ENCODE results near the gene SVEP1. TPM values are rescaled to one million over a fixed set of nuclear protein-coding genes. Genes with fewer than 3 reads are reported as not detected.

SVEP1 gene
- total RNA-seq, 1 donor from 2014 or later: 0.10 TPM

DNA sequence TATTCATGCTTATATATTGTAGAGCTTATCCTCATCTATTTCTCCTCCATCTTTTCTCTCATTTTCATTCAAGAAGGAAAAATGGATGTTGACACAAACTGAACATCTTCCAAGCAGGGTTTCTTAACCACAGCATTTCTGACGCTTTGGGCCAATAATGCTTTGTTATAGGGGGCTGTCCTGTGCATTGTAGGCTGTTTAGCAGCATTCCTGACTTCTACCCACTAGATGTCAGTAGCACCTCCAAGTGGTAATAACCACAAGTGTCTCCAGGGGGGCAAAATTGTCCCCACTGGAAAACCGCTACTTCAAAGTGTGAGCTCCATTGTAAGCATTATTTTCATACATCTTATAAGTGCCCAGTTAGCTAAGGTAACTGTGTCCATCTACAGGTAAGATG lies 239.2 kb downstream of the SVEP1 start:
- Mint-ChIP-seq H3K27me3 (ENCODE audit: unreplicated experiment) (no peaks in the 10 kb centered on the region), H3K36me3 (ENCODE audit: unreplicated experiment) (no peaks in the 10 kb centered on the region), H3K4me3 (ENCODE audit: unreplicated experiment) (no peak overlapping the region), H3K27ac (ENCODE audit: unreplicated experiment) (no peak overlapping the region), H3K9me3 (ENCODE audit: unreplicated experiment) (no peaks in the 10 kb centered on the region), H3K4me1 (ENCODE audit: low read depth, unreplicated experiment) (no peaks in the 10 kb centered on the region)
- TF ChIP-seq, protein P1, sequence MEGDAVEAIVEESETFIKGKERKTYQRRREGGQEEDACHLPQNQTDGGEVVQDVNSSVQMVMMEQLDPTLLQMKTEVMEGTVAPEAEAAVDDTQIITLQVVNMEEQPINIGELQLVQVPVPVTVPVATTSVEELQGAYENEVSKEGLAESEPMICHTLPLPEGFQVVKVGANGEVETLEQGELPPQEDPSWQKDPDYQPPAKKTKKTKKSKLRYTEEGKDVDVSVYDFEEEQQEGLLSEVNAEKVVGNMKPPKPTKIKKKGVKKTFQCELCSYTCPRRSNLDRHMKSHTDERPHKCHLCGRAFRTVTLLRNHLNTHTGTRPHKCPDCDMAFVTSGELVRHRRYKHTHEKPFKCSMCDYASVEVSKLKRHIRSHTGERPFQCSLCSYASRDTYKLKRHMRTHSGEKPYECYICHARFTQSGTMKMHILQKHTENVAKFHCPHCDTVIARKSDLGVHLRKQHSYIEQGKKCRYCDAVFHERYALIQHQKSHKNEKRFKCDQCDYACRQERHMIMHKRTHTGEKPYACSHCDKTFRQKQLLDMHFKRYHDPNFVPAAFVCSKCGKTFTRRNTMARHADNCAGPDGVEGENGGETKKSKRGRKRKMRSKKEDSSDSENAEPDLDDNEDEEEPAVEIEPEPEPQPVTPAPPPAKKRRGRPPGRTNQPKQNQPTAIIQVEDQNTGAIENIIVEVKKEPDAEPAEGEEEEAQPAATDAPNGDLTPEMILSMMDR (IDR thresholded peaks at IDR 0.05; ENCODE audit: partially characterized antibody, unreplicated experiment): no peak
- DNase-seq: no peak

DNA sequence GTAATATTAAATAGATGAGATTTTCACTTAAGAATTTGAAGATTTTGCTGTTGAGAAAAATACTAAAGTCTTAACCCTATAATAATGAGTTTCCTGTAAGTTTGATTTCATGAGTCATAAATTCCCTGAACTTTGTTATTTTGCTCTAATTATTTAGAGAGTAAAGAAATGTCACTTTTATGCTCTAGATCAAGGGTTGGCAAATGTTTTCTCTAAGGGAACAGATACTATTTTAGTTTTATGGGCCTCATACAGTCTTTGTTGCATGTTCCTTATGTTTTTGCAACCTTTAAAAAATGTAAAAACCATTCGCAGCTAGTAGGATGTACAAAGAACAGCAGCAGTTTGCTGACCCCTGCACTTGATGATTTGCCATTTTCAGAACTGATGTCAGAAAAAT lies 241.4 kb downstream of the SVEP1 start:
- Mint-ChIP-seq H3K4me1 (ENCODE audit: low read depth, unreplicated experiment) (no peaks in the 10 kb centered on the region), H3K27me3 (ENCODE audit: unreplicated experiment) (no peaks in the 10 kb centered on the region), H3K27ac (ENCODE audit: unreplicated experiment) (no peak overlapping the region), H3K4me3 (ENCODE audit: unreplicated experiment) (no peak overlapping the region), H3K36me3 (ENCODE audit: unreplicated experiment) (no peaks in the 10 kb centered on the region), H3K9me3 (ENCODE audit: unreplicated experiment) (no peaks in the 10 kb centered on the region)
- TF ChIP-seq, protein P1 (IDR thresholded peaks at IDR 0.05; ENCODE audit: partially characterized antibody, unreplicated experiment): no peak
- DNase-seq: no peak

DNA sequence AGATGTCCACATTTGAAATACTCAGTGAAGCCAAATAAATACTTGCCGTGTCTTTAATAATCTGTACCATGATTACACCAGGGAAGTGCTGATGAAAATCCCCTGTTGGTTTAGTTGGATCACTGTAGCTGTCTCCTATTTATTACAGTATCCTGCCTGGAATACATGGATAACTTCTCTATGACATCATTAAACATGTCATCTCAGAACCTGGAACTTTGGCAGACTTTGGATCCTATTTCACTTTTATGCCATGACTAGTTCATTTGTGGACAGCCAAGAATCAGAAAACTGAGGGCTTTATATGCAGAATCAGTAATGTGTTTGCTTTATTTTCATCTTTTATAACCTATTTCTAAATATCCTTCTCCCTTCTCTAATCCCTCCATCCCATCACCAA lies 241.8 kb downstream of the SVEP1 start, which contains the start of gene TXNDC8:
Gene TXNDC8, minus strand, starts transcription at position 137 of the 400 bp plus-strand sequence.
- H3K27me3 Mint-ChIP-seq (ENCODE audit: unreplicated experiment): no peaks in the 10 kb centered on the region
- TF ChIP-seq, protein P1 (IDR thresholded peaks at IDR 0.05; ENCODE audit: partially characterized antibody, unreplicated experiment): no peak
- H3K4me1 Mint-ChIP-seq (ENCODE audit: low read depth, unreplicated experiment): no peaks in the 10 kb centered on the region
- H3K36me3 Mint-ChIP-seq (ENCODE audit: unreplicated experiment): no peaks in the 10 kb centered on the region
- H3K9me3 Mint-ChIP-seq (ENCODE audit: unreplicated experiment): no peaks in the 10 kb centered on the region
- DNase-seq: no peak
- H3K27ac Mint-ChIP-seq (ENCODE audit: unreplicated experiment): no peak within 1 kb of the TSS
- no peak within 1 kb of the TSS for H3K4me3 Mint-ChIP-seq (ENCODE audit: unreplicated experiment)

DNA sequence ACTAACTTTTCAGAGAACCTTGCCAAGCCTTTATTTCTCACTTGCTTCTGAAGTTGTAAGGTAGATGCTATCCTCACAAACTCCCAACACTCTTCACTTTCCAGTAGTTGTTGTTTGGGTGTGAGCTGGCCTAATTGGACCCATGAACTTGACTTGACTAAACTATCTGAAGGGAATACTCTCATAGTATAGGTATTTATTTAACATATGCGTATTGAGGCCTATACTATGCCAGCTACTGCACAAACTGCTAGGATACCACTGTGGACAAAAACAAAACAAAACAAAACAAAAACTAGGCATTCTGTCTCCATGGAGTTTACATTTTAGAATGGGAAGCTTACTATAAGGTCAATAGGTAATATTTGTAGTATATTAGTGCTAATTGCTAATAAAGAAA lies 243.2 kb downstream of the SVEP1 start:
- Mint-ChIP-seq H3K9me3 (ENCODE audit: unreplicated experiment) (no peaks in the 10 kb centered on the region), H3K36me3 (ENCODE audit: unreplicated experiment) (no peaks in the 10 kb centered on the region), H3K4me3 (ENCODE audit: unreplicated experiment) (no peak overlapping the region), H3K4me1 (ENCODE audit: low read depth, unreplicated experiment) (no peaks in the 10 kb centered on the region), H3K27ac (ENCODE audit: unreplicated experiment) (no peak overlapping the region), H3K27me3 (ENCODE audit: unreplicated experiment) (no peaks in the 10 kb centered on the region)
- TF ChIP-seq, protein P1 (IDR thresholded peaks at IDR 0.05; ENCODE audit: partially characterized antibody, unreplicated experiment): no peak
- DNase-seq: no peak

DNA sequence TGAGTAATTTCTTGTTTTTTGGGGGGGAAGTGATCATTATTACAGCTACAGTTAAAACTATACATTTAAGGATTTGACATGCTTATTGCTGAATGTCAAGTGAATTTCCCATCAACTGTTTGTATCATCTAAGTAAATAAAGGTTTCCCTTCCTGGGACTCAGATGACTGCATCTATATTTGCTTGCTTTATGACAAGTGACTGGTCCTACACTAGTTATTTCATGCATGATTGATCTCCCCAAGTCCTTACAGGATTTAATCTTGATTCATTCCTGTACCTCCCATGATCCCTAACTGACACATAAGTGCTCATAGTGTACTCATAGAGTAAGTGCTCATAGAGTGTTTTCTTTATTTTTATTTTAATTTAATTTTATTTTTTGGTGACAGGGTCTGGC lies 244.7 kb downstream of the SVEP1 start:
- no peak for DNase-seq
- TF ChIP-seq, protein P1 (IDR thresholded peaks at IDR 0.05; ENCODE audit: partially characterized antibody, unreplicated experiment): no peak
- no peak overlapping the region for H3K4me3 Mint-ChIP-seq (ENCODE audit: unreplicated experiment)
- H3K4me1 Mint-ChIP-seq (ENCODE audit: low read depth, unreplicated experiment): no peaks in the 10 kb centered on the region
- no peaks in the 10 kb centered on the region for H3K27me3 Mint-ChIP-seq (ENCODE audit: unreplicated experiment)
- H3K36me3 Mint-ChIP-seq (ENCODE audit: unreplicated experiment): no peaks in the 10 kb centered on the region
- H3K9me3 Mint-ChIP-seq (ENCODE audit: unreplicated experiment): no peaks in the 10 kb centered on the region
- no peak overlapping the region for H3K27ac Mint-ChIP-seq (ENCODE audit: unreplicated experiment)
